Measurements from ENCODE around the gene C19orf12.
A peak's percentile ranks its signal among the peaks of the same experiment; 100 is the strongest.

Gene C19orf12

DNA sequence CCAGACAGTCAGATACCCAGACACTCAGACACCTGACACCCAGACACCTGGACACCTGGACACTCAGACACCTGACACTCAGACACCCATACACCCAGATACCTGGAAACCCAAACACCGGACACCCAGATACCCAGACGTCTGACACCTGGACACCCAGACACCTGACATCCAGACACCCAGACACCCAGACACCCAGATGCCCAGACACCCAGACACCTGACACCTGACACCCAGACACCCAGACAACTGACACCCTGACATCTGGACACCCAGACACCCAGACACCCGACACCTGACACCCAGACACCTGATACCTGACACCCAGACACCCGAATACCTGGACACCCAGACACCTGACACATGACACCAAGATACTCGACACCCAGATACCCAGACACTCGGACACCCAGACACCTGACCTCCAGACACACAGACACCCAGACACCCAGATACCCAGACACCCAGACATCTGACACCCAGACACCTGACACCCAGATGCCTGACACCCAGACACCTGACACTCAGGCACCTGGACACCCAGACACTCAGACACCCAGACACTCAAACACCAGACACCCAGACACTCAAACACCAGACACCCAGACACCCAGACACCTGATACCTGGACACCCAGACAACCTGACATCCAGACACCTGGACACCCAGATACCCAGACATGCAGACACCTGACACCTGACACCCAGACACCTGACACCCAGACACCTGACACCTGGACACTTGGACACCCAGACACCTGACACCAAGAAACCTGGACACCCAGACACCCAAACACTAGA is 19.1 kb downstream of the C19orf12 start:
- no peak for TF ChIP-seq ZNF8 (CRISPR knock-in tag; IDR thresholded peaks at IDR 0.05)
- no peak for TF ChIP-seq ZFP3 (CRISPR knock-in tag; IDR thresholded peaks at IDR 0.05)
- TF ChIP-seq, protein P1, sequence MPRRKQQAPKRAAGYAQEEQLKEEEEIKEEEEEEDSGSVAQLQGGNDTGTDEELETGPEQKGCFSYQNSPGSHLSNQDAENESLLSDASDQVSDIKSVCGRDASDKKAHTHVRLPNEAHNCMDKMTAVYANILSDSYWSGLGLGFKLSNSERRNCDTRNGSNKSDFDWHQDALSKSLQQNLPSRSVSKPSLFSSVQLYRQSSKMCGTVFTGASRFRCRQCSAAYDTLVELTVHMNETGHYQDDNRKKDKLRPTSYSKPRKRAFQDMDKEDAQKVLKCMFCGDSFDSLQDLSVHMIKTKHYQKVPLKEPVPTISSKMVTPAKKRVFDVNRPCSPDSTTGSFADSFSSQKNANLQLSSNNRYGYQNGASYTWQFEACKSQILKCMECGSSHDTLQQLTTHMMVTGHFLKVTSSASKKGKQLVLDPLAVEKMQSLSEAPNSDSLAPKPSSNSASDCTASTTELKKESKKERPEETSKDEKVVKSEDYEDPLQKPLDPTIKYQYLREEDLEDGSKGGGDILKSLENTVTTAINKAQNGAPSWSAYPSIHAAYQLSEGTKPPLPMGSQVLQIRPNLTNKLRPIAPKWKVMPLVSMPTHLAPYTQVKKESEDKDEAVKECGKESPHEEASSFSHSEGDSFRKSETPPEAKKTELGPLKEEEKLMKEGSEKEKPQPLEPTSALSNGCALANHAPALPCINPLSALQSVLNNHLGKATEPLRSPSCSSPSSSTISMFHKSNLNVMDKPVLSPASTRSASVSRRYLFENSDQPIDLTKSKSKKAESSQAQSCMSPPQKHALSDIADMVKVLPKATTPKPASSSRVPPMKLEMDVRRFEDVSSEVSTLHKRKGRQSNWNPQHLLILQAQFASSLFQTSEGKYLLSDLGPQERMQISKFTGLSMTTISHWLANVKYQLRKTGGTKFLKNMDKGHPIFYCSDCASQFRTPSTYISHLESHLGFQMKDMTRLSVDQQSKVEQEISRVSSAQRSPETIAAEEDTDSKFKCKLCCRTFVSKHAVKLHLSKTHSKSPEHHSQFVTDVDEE (CRISPR knock-in tag; IDR thresholded peaks at IDR 0.05), result no peak
- no peak for TF ChIP-seq ZC3H10 (CRISPR knock-in tag; IDR thresholded peaks at IDR 0.05)
- TF ChIP-seq ZFP30 (CRISPR knock-in tag; IDR thresholded peaks at IDR 0.05), result no peak
- TF ChIP-seq OSR1 (CRISPR knock-in tag; IDR thresholded peaks at IDR 0.05), result no peak
- TF ChIP-seq ARNTL (CRISPR knock-in tag; IDR thresholded peaks at IDR 0.05; ENCODE audit: borderline replicate concordance, low read depth), result no peak
- no peak for TF ChIP-seq ESRRG (CRISPR knock-in tag; IDR thresholded peaks at IDR 0.05)
- no peak for TF ChIP-seq CSDC2 (CRISPR knock-in tag; IDR thresholded peaks at IDR 0.05)

GRCh38 chr19:29694669-29695627 is 20.1 kb downstream of the C19orf12 start:
- peak; percentile 100 for ATAC-seq
- TF ChIP-seq TCF4 (CRISPR knock-in tag; IDR thresholded peaks at IDR 0.05; ENCODE audit: borderline replicate concordance) (peak; percentile 55; the same call in 1 of the 2 replicates), ZNF8 (CRISPR knock-in tag; IDR thresholded peaks at IDR 0.05) (peak; percentile 88), PPARA (CRISPR knock-in tag; IDR thresholded peaks at IDR 0.05; ENCODE audit: borderline replicate concordance) (no peak), ESRRG (CRISPR knock-in tag; IDR thresholded peaks at IDR 0.05) (no peak)

More for the DNA sequence above, 19.1 kb downstream of the C19orf12 start:
- no peak for ATAC-seq

- ATAC-seq, result no peak
- TF ChIP-seq PPARA (CRISPR knock-in tag; IDR thresholded peaks at IDR 0.05; ENCODE audit: borderline replicate concordance), result no peak
Observed at GRCh38 chr19:29694161-29694560, 20.9 kb downstream of the C19orf12 start.

- ATAC-seq, result no peak
- TF ChIP-seq ESRRG (CRISPR knock-in tag; IDR thresholded peaks at IDR 0.05) (no peak), POU6F1 (CRISPR knock-in tag; IDR thresholded peaks at IDR 0.05; ENCODE audit: borderline replicate concordance, low read depth) (no peak), ZNF565 (CRISPR knock-in tag; conservative IDR thresholded peaks at IDR 0.05; ENCODE audit: low read depth) (no peak), TOX (CRISPR knock-in tag; IDR thresholded peaks at IDR 0.05; ENCODE audit: borderline replicate concordance) (no peak), RARB (CRISPR knock-in tag; IDR thresholded peaks at IDR 0.05) (no peak), ZNF8 (CRISPR knock-in tag; IDR thresholded peaks at IDR 0.05) (no peak)
Observed at GRCh38 chr19:29690842-29691241, 24.2 kb downstream of the C19orf12 start.

GRCh38 chr19:29687897-29688728 is 26.9 kb downstream of the C19orf12 start:
- TF ChIP-seq CREB5 (CRISPR knock-in tag; IDR thresholded peaks at IDR 0.05; ENCODE audit: low read depth) (no peak), ZC3H10 (CRISPR knock-in tag; IDR thresholded peaks at IDR 0.05) (no peak), PPARA (CRISPR knock-in tag; IDR thresholded peaks at IDR 0.05; ENCODE audit: borderline replicate concordance) (no peak), SNAI2 (CRISPR knock-in tag; IDR thresholded peaks at IDR 0.05) (no peak), TOX (CRISPR knock-in tag; IDR thresholded peaks at IDR 0.05; ENCODE audit: borderline replicate concordance) (no peak)
- ATAC-seq, result peak; percentile 40; the same call in 1 of the 3 replicates

Data from SK-N-SH treated with all-trans-retinoic acid at 6 μM for 48 hours (cell line).